GM12878 (cell line): ENCODE measurements around the gene TPI1. TPM values are rescaled to one million over a fixed set of nuclear protein-coding genes. Genes with fewer than 3 reads are reported as not detected.

Experiments used
- ATAC-seq: fragments of 200-7000 bp; cut with Tn5 transposase; 3 replicates; pipeline ENCODE4 v1.9.1; 2020; ENCODE audit warnings: mild to moderate bottlenecking, moderate library complexity
- BruUV-seq: library from RNA; stranded (reverse); fragments of 400-500 nt; replicated peaks from 2 replicates; lab custom pipeline; 2021; lab: Mats Ljungman, UMichigan
- CTCF ChIA-PET: fragments of 300-600 bp; sonication (Branson Sonifier 250); formaldehyde crosslinking; extraction: SDS; loops from one replicate; lab custom pipeline; 2021; ENCODE audit warnings: inconsistent platforms; lab: Yijun Ruan, JAX
- POLR2A ChIA-PET: fragments of 350-600 bp; formaldehyde crosslinking; extraction: SDS; loops from one replicate; lab custom pipeline; 2021; ENCODE audit warnings: inconsistent platforms; lab: Charles Lee
- RAD21 ChIA-PET: fragments of 300-600 bp; sonication (Branson Sonifier 250); formaldehyde crosslinking; loops from one replicate; lab custom pipeline; 2023; ENCODE audit warnings: antibody characterized with exemption; ENCODE audit not compliant: unreplicated experiment; lab: Charles Lee
- SMC1A ChIA-PET: fragments of 300-600 bp; sonication (Branson Sonifier 250); formaldehyde crosslinking; loops from one replicate; lab custom pipeline; 2023; ENCODE audit not compliant: unreplicated experiment, uncharacterized antibody; lab: Charles Lee
- DNase-seq: peaks from one replicate; pipeline ENCODE4 v3.0.0-alpha.2; 2011; ENCODE audit warnings: low read depth, low spot score
- FAIRE-seq: peaks from 3 replicates; lab custom pipeline; 2011; peaks lifted over from hg19 to GRCh38; lab: Jason Lieb, UNC
- H2AFZ ChIP-seq: 2 replicates; pipeline ENCODE4 v1.6.0; 2011; ENCODE audit warnings: low read depth, low read length, control low read depth; ENCODE audit not compliant: control insufficient read depth
- H3K27ac ChIP-seq: 2 replicates; pipeline ENCODE4 v1.5.1; 2011; ENCODE audit warnings: control low read depth; ENCODE audit not compliant: control insufficient read depth, insufficient read depth
- H3K27me3 ChIP-seq, 2 experiments: replicated peaks in 1 of 2; 2 replicates each; pipeline versions ENCODE4 v1.6.0 to v1.6.1; 2011; ENCODE audit warnings: low read length in 1 of 2; ENCODE audit not compliant: control insufficient read depth in 2 of 2, insufficient read depth in 2 of 2
- H3K36me3 ChIP-seq, 2 experiments: 2 replicates each; pipeline ENCODE4 v1.5.1; 2011; ENCODE audit warnings: low read length in 1 of 2; ENCODE audit not compliant: control insufficient read depth in 2 of 2, insufficient read depth in 2 of 2
- H3K4me1 ChIP-seq: 2 replicates; pipeline ENCODE4 v1.6.1; 2011; ENCODE audit warnings: mild to moderate bottlenecking, low read length, moderate library complexity, mixed read lengths; ENCODE audit not compliant: control insufficient read depth, insufficient read depth
- H3K4me2 ChIP-seq: 2 replicates; pipeline ENCODE4 v1.6.0; 2011; ENCODE audit warnings: control low read depth; ENCODE audit not compliant: control insufficient read depth, insufficient read depth
- H3K4me3 ChIP-seq: fragments of 200-600 bp; sonication (generic); 2 replicates; pipeline ENCODE4 v1.5.1; 2016
- H3K79me2 ChIP-seq: 2 replicates; pipeline ENCODE4 v1.6.0; 2011; ENCODE audit warnings: low read length; ENCODE audit not compliant: control insufficient read depth, insufficient read depth
- H3K9ac ChIP-seq: 2 replicates; pipeline ENCODE4 v1.8.0; 2011; ENCODE audit warnings: low read length, control low read depth, mixed read lengths; ENCODE audit not compliant: control insufficient read depth, insufficient read depth
- H3K9me3 ChIP-seq: replicated peaks from 3 replicates; pipeline ENCODE4 v1.5.1; 2011; ENCODE audit warnings: mild to moderate bottlenecking, low read length; ENCODE audit not compliant: control insufficient read depth, insufficient read depth
- H4K20me1 ChIP-seq: 2 replicates; pipeline ENCODE4 v1.6.0; 2011; ENCODE audit not compliant: control insufficient read depth, insufficient read depth
- ATF2 ChIP-seq: IDR thresholded peaks from 2 replicates; pipeline ENCODE4 v1.6.1; 2012; ENCODE audit warnings: low read length, inconsistent platforms
- CBFB ChIP-seq: IDR thresholded peaks from 2 replicates; pipeline ENCODE4 v1.6.1; 2016; ENCODE audit warnings: antibody characterized with exemption, low read depth
- CEBPZ ChIP-seq: fragments of 150-350 bp; IDR thresholded peaks from 2 replicates; pipeline ENCODE4 v1.6.1; 2016; ENCODE audit warnings: low read depth, low read length
- E2F4 ChIP-seq: IDR thresholded peaks from 2 replicates; pipeline ENCODE4 v1.6.1; 2012; ENCODE audit warnings: low read depth, low read length, improper control_type of control experiment
- E2F8 ChIP-seq: fragments of 450-650 bp; IDR thresholded peaks from 2 replicates; pipeline ENCODE4 v1.6.1; 2018; ENCODE audit warnings: mild to moderate bottlenecking, low read depth, moderate library complexity; ENCODE audit not compliant: partially characterized antibody
- EED ChIP-seq: sonication (generic); IDR thresholded peaks from 2 replicates; pipeline ENCODE4 v1.6.1; 2016; ENCODE audit warnings: antibody characterized with exemption, low read depth
- ETV6 ChIP-seq, 2 experiments: fragments of 450-650 bp in 1 of 2; IDR thresholded peaks in 1 of 2; conservative IDR thresholded peaks in 1 of 2; 2 replicates each; pipeline ENCODE4 v1.6.1; 2014; ENCODE audit warnings: antibody characterized with exemption in 1 of 2, borderline replicate concordance in 1 of 2, low read depth in 1 of 2, mild to moderate bottlenecking in 1 of 2, moderate library complexity in 1 of 2
- HDAC2 ChIP-seq: fragments of 200-600 bp; sonication (generic); IDR thresholded peaks from 2 replicates; pipeline ENCODE4 v1.6.1; 2017
- PAX5 ChIP-seq: IDR thresholded peaks from 2 replicates; pipeline ENCODE4 v1.6.1; 2011; ENCODE audit warnings: low read depth, low read length, borderline replicate concordance
- POLR2A ChIP-seq: IDR thresholded peaks from 2 replicates; pipeline ENCODE4 v1.6.1; 2011; ENCODE audit warnings: low read depth, mild to moderate bottlenecking, low read length
- RCOR1 ChIP-seq: conservative IDR thresholded peaks from 2 replicates; pipeline ENCODE4 v1.6.1; 2012; ENCODE audit warnings: low read depth, low read length, improper control_type of control experiment
- USF2 ChIP-seq: IDR thresholded peaks from 2 replicates; pipeline ENCODE4 v1.6.1; 2011; ENCODE audit warnings: low read depth, low read length, improper control_type of control experiment, borderline replicate concordance
- WGBS: methylation state at CpG from one replicate; pipeline ENCODE4 v1.1.6; 2016; ENCODE audit warnings: low lambda C conversion rate; ENCODE audit not compliant: insufficient replicate concordance, insufficient coverage; ENCODE audit errors: missing lambda C conversion rate; 5-methylcytosine and 5-hydroxymethylcytosine counted together
- in situ Hi-C: fragments of 300-500 bp; cut with MboI; formaldehyde crosslinking; loops from 9 replicates; pipeline ENCODE4 v1.14.3; 2018; ENCODE audit warnings: mixed read lengths
- intact Hi-C: fragments of 100-400 bp; cut with micrococcal nuclease; formaldehyde crosslinking; loops from one replicate; pipeline ENCODE4 v1.14.2; 2022; ENCODE audit not compliant: unreplicated experiment
- polyA plus RNA-seq, 11 experiments: library from polyadenylated mRNA; depleted of rRNA in 4 of 11; unstranded in 6 of 11; stranded (reverse) in 5 of 11; fragments of >200 nt; fragmentation: Nextera tagmentation in 4 of 11; fragmentation: Illumina TruSeq in 1 of 11; extraction: Ambion mirVana in 4 of 11; extraction: Trizol in 1 of 11; gene quantifications; 1 replicate in 1 of 11; 2 replicates in 10 of 11; pipeline versions ENCODE4 v1.2.1 to v1.2.3, GENCODE V29; 2011 to 2016; ENCODE audit warnings: inconsistent platforms in 2 of 11, missing spikeins in 2 of 11, low read depth in 1 of 11
- total RNA-seq, 4 experiments: library from RNA; depleted of rRNA in 3 of 4; stranded (reverse); fragments of >200 nt in 3 of 4; fragmentation: Illumina TruSeq in 1 of 4; extraction: Trizol in 1 of 4; gene quantifications; 2 replicates each; pipeline versions ENCODE4 v1.2.1 to v1.2.3, GENCODE V29; 2013 to 2021

TPI1 gene
- total and polyA plus RNA-seq, 10 of the 15 experiments (the other 5 are each of a cell fraction or from before 2014, with no cell fraction given): 916 to 7,349 (median 1,677) TPM

GRCh38 chr12:6899427-6899826 lies 32.1 kb downstream of the TPI1 start:
- FAIRE-seq (no peak), DNase-seq (no peak), ATAC-seq (no peak)
- TF ChIP-seq ATF2 (no peak), USF2 (no peak), HDAC2 (no peak), PAX5 (no peak), E2F8 (no peak), E2F4 (no peak), POLR2A (no peak), CEBPZ (no peak), CBFB (no peak), RCOR1 (no peak), EED (no peak), ETV6 (conservative IDR thresholded peaks at IDR 0.05 in 1 of 2, IDR thresholded peaks at IDR 0.05 in 1 of 2; ENCODE audit: borderline replicate concordance in 1 of 2, low read depth in 1 of 2) (no peak)
- H3K36me3 ChIP-seq: no peaks in the 10 kb centered on the region
- no peaks in the 10 kb centered on the region for H3K9me3 ChIP-seq
- H3K4me2 ChIP-seq: no peak overlapping the region
- no peak overlapping the region for H2AFZ ChIP-seq
- H4K20me1 ChIP-seq: no peaks in the 10 kb centered on the region
- POLR2A ChIA-PET: interaction anchor here (1.0 to 1.7 kb wide), 2 partner anchors 8 to 16 kb away, joined by 3 to 5 read pairs; no protein-coding TSS in a partner anchor
- 59% methylated on average over 5 of the region's 5 CpGs for WGBS
- no TSS peak for BruUV-seq
- SMC1A ChIA-PET: no interaction called here
- no peaks in the 10 kb centered on the region for H3K27me3 ChIP-seq
- CTCF ChIA-PET: interaction anchor here (1.1 to 1.4 kb wide), 2 partner anchors 27 to 30 kb away, joined by 4 read pairs; partner anchors contain the start of gene SPSB2
- in situ Hi-C loops (no loop called here), intact Hi-C loops (no loop called here)
- RAD21 ChIA-PET: no interaction called here
- no peak overlapping the region for H3K9ac ChIP-seq
- H3K4me3 ChIP-seq: no peak overlapping the region
- H3K27ac ChIP-seq: no peak overlapping the region
- peaks cover 4% of the 10 kb centered on the region; the same call in 1 of the 2 replicates for H3K4me1 ChIP-seq
- no peaks in the 10 kb centered on the region for H3K79me2 ChIP-seq
